Naive thymus-derived CD4-positive, alpha-beta T cell (primary cell): ENCODE measurements around the gene CDKAL1. TPM values are rescaled to one million over a fixed set of nuclear protein-coding genes. Genes with fewer than 3 reads are reported as not detected.

Source experiments
- ATAC-seq: fragments of 150-1000 bp; cut with Tn5 transposase; 2 replicates; pipeline ENCODE4 v1.10.0; 2021; ENCODE audit warnings: mild to moderate bottlenecking, moderate library complexity
- CTCF ChIA-PET: fragments of 350-600 bp; sonication (Branson Sonifier 250); formaldehyde crosslinking; loops from one replicate; lab custom pipeline; 2021; ENCODE audit warnings: antibody characterized with exemption; lab: Charles Lee
- POLR2A ChIA-PET: fragments of 350-600 bp; sonication (Branson Sonifier 250); formaldehyde crosslinking; loops from one replicate; lab custom pipeline; 2021; ENCODE audit warnings: antibody characterized with exemption, inconsistent platforms; lab: Charles Lee
- DNase-seq, 9 donors: peaks; one replicate each; pipeline versions ENCODE4 v3.0.0 to v3.0.0-alpha.2; 2020 to 2022; ENCODE audit warnings: mixed read lengths in 1 of 9
- H3K27ac ChIP-seq: one replicate; pipeline ENCODE4 v1.7.0; 2013; ENCODE audit warnings: mild to moderate bottlenecking, low read depth, low read length, moderate library complexity
- H3K27me3 ChIP-seq, 2 donors: one replicate each; pipeline ENCODE4 v1.7.0; 2013; ENCODE audit warnings: low read length in 2 of 2, mild to moderate bottlenecking in 2 of 2, moderate library complexity in 2 of 2; ENCODE audit not compliant: control insufficient read depth in 2 of 2, insufficient read depth in 2 of 2
- H3K36me3 ChIP-seq, 3 experiments: 1 replicate in 2 of 3; 2 replicates in 1 of 3; pipeline ENCODE4 v1.7.0; 2013; ENCODE audit warnings: low read length in 3 of 3, mild to moderate bottlenecking in 3 of 3, moderate library complexity in 1 of 3; ENCODE audit not compliant: insufficient read depth in 3 of 3, control insufficient read depth in 2 of 3
- H3K4me1 ChIP-seq, 2 donors: one replicate each; pipeline ENCODE4 v1.7.0; 2013; ENCODE audit warnings: low read length in 2 of 2, mild to moderate bottlenecking in 2 of 2, moderate library complexity in 1 of 2; ENCODE audit not compliant: control insufficient read depth in 2 of 2, insufficient read depth in 2 of 2
- H3K4me3 ChIP-seq: 2 replicates; pipeline ENCODE4 v1.7.0; 2013; ENCODE audit warnings: mild to moderate bottlenecking, low read length
- H3K9me3 ChIP-seq, 3 experiments: 1 replicate in 2 of 3; 2 replicates in 1 of 3; pipeline ENCODE4 v1.7.0; 2013; ENCODE audit warnings: low read length in 3 of 3; ENCODE audit not compliant: control insufficient read depth in 2 of 3
- H3K27ac Mint-ChIP-seq, 9 donors: one replicate each; pipeline ENCODE4 v1.8.0; 2020 to 2022; ENCODE audit warnings: mixed read lengths in 9 of 9, mild to moderate bottlenecking in 8 of 9, moderate library complexity in 5 of 9, inconsistent platforms in 2 of 9
- H3K27me3 Mint-ChIP-seq, 5 donors: one replicate each; pipeline ENCODE4 v1.8.0; 2021 to 2022; ENCODE audit warnings: mixed read lengths in 5 of 5, mild to moderate bottlenecking in 1 of 5
- H3K36me3 Mint-ChIP-seq, 5 donors: one replicate each; pipeline ENCODE4 v1.8.0; 2020 to 2022; ENCODE audit warnings: mixed read lengths in 5 of 5, mild to moderate bottlenecking in 3 of 5, inconsistent platforms in 1 of 5
- H3K4me1 Mint-ChIP-seq, 7 donors: one replicate each; pipeline ENCODE4 v1.8.0; 2020 to 2022; ENCODE audit warnings: mixed read lengths in 7 of 7, mild to moderate bottlenecking in 3 of 7, inconsistent platforms in 1 of 7
- H3K4me3 Mint-ChIP-seq, 10 donors: one replicate each; pipeline ENCODE4 v1.8.0; 2020 to 2022; ENCODE audit warnings: mild to moderate bottlenecking in 10 of 10, mixed read lengths in 10 of 10, moderate library complexity in 6 of 10, inconsistent platforms in 2 of 10
- H3K9me3 Mint-ChIP-seq, 11 donors: one replicate each; pipeline ENCODE4 v1.8.0; 2020 to 2022; ENCODE audit warnings: mixed read lengths in 11 of 11, mild to moderate bottlenecking in 4 of 11, inconsistent platforms in 1 of 11, moderate library complexity in 1 of 11
- intact Hi-C, 2 donors: fragments of 100-400 bp; cut with micrococcal nuclease; formaldehyde crosslinking; loops; one replicate each; pipeline ENCODE4 v1.15.1; 2023
- polyA plus RNA-seq, 2 donors: library from polyadenylated mRNA; unstranded; fragments of 300-500 nt; fragmentation: Illumina TruSeq; gene quantifications; one replicate each; pipeline ENCODE4 v1.2.3, GENCODE V29; 2021
- total RNA-seq, 6 experiments: library from RNA in 5 of 6; stranded (reverse) in 5 of 6; gene quantifications; 1 replicate in 5 of 6; 2 replicates in 1 of 6; pipeline ENCODE4 v1.2.3 and lab custom pipeline; 2021 to 2026

Gene CDKAL1
- total and polyA plus RNA-seq, 7 experiments from 2014 or later = 23.6 to 35.8 (median 29.8) TPM

DNA sequence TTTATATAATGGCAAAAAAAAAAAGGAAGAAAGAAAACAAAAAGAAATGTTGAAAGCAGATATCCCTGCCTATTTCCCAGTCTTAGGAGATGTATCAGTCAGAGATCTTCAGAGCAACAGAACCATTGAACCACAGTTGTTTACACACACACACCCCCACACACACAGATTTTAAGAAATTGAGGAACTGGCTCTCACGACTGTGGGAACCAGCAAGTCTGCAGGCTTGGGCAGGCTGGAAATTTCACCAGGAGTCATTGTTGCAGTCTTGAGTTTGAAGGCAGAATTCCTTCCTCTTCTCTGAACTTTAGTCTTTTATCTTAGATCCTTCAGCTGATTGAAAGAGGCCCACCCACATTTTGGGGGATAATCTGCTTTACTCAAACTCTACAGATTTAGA is 380.9 kb downstream of the CDKAL1 start:
- Mint-ChIP-seq H3K36me3 (peaks cover 13 to 70% (median 53%) of the 10 kb centered on the region in 5 donors), H3K27ac (no peak overlapping the region), H3K9me3 (peaks cover 6 to 53% (median 15%) of the 10 kb centered on the region in 11 donors), H3K4me3 (no peak overlapping the region), H3K27me3 (no peaks in the 10 kb centered on the region), H3K4me1 (peaks cover 0 to 10% (median 0%) of the 10 kb centered on the region in 7 donors)
- POLR2A ChIA-PET = no interaction called here
- Histone ChIP-seq H3K27me3 (no peaks in the 10 kb centered on the region), H3K4me3 (no peak overlapping the region), H3K4me1 (no peaks in the 10 kb centered on the region), H3K9me3 (peaks cover 0 to 4% (median 0%) of the 10 kb centered on the region in 3 experiments), H3K36me3 (no peaks in the 10 kb centered on the region), H3K27ac (no peak overlapping the region)
- intact Hi-C loops = no loop called here
- no peak for ATAC-seq
- CTCF ChIA-PET = no interaction called here
- DNase-seq = no peak

GRCh38 chr6:20915626-20916025 is 381.4 kb downstream of the CDKAL1 start:
- CTCF ChIA-PET = no interaction called here
- intact Hi-C loops = no loop called here
- no peaks in the 10 kb centered on the region for H3K27me3 Mint-ChIP-seq

GRCh38 chr6:20916086-20916485 is 381.8 kb downstream of the CDKAL1 start:
- Histone ChIP-seq H3K4me3 (no peak overlapping the region), H3K27me3 (no peaks in the 10 kb centered on the region), H3K4me1 (no peaks in the 10 kb centered on the region), H3K36me3 (no peaks in the 10 kb centered on the region), H3K9me3 (peaks cover 0 to 4% (median 0%) of the 10 kb centered on the region in 3 experiments), H3K27ac (no peak overlapping the region)
- H3K27me3 Mint-ChIP-seq = no peaks in the 10 kb centered on the region
- intact Hi-C loops = no loop called here
- ATAC-seq (no peak), DNase-seq (no peak)
- ChIA-PET POLR2A (no interaction called here), CTCF (no interaction called here)
- peaks cover 0 to 10% (median 0%) of the 10 kb centered on the region in 7 donors for H3K4me1 Mint-ChIP-seq
- H3K36me3 Mint-ChIP-seq = peaks cover 13 to 64% (median 48%) of the 10 kb centered on the region in 5 donors
- H3K9me3 Mint-ChIP-seq = peaks cover 6 to 53% (median 15%) of the 10 kb centered on the region in 11 donors
- H3K27ac Mint-ChIP-seq = no peak overlapping the region
- H3K4me3 Mint-ChIP-seq = no peak overlapping the region

More at GRCh38 chr6:20915626-20916025, 381.4 kb downstream of the CDKAL1 start:
- DNase-seq (no peak), ATAC-seq (no peak)
- H3K36me3 ChIP-seq = no peaks in the 10 kb centered on the region
- peaks cover 0 to 4% (median 0%) of the 10 kb centered on the region in 3 experiments for H3K9me3 ChIP-seq
- H3K27ac ChIP-seq = no peak overlapping the region
- H3K27ac Mint-ChIP-seq = no peak overlapping the region
- peaks cover 0 to 10% (median 0%) of the 10 kb centered on the region in 7 donors for H3K4me1 Mint-ChIP-seq
- H3K36me3 Mint-ChIP-seq = peaks cover 13 to 67% (median 49%) of the 10 kb centered on the region in 5 donors
- no peaks in the 10 kb centered on the region for H3K27me3 ChIP-seq
- H3K9me3 Mint-ChIP-seq = peaks cover 6 to 53% (median 15%) of the 10 kb centered on the region in 11 donors
- H3K4me1 ChIP-seq = no peaks in the 10 kb centered on the region
- POLR2A ChIA-PET = no interaction called here
- no peak overlapping the region for H3K4me3 ChIP-seq
- H3K4me3 Mint-ChIP-seq = no peak overlapping the region

GRCh38 chr6:20918868-20919267 is 384.6 kb downstream of the CDKAL1 start:
- Mint-ChIP-seq H3K27me3 (no peaks in the 10 kb centered on the region), H3K36me3 (peaks cover 13 to 51% (median 34%) of the 10 kb centered on the region in 5 donors), H3K4me1 (peaks cover 0 to 10% (median 0%) of the 10 kb centered on the region in 7 donors), H3K4me3 (no peak overlapping the region), H3K27ac (no peak overlapping the region), H3K9me3 (peaks cover 5 to 27% (median 11%) of the 10 kb centered on the region in 11 donors)
- CTCF ChIA-PET = no interaction called here
- DNase-seq = no peak
- Histone ChIP-seq H3K9me3 (no peaks in the 10 kb centered on the region), H3K27me3 (no peaks in the 10 kb centered on the region), H3K4me3 (no peak overlapping the region), H3K27ac (no peak overlapping the region), H3K4me1 (no peaks in the 10 kb centered on the region), H3K36me3 (no peaks in the 10 kb centered on the region)
- intact Hi-C loops = no loop called here
- no peak for ATAC-seq
- POLR2A ChIA-PET = interaction anchor here (0.6 kb wide), 1 partner anchor 1092 kb away, joined by 3 read pairs; no protein-coding TSS in a partner anchor

- no peaks in the 10 kb centered on the region for H3K9me3 ChIP-seq
- Mint-ChIP-seq H3K36me3 (peaks cover 10 to 52% (median 25%) of the 10 kb centered on the region in 5 donors), H3K4me1 (peaks cover 0 to 10% (median 0%) of the 10 kb centered on the region in 7 donors), H3K4me3 (no peak overlapping the region), H3K27me3 (no peaks in the 10 kb centered on the region), H3K27ac (no peak overlapping the region), H3K9me3 (peaks cover 3 to 17% (median 8%) of the 10 kb centered on the region in 11 donors)
- ATAC-seq (no peak), DNase-seq (no peak)
- no peaks in the 10 kb centered on the region for H3K27me3 ChIP-seq
- POLR2A ChIA-PET = no interaction called here
- H3K4me3 ChIP-seq = no peak overlapping the region
- no peaks in the 10 kb centered on the region for H3K36me3 ChIP-seq
- intact Hi-C loops = no loop called here
- CTCF ChIA-PET = no interaction called here
- H3K27ac ChIP-seq = no peak overlapping the region
- no peaks in the 10 kb centered on the region for H3K4me1 ChIP-seq
Measured at GRCh38 chr6:20919677-20920385, 385.6 kb downstream of the CDKAL1 start.

DNA sequence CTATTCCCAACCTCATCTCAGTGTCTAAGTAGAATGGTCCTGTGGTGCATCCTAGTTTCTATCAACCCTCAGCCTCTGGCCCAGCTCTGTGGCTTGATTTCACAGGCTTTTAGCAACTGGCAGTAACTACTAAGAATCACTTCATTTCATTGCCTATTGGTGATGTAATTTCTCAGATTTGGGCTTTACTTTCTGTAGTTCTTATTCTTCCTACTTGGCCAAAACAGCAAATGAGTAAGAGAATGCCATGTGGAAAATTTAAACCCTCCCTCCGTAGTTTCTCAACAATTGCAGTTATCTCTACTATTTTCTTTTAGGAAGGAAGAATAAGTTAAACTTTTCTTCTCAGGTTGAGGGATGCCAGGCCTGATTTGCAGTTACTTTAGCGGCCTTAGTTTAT is 387.3 kb downstream of the CDKAL1 start:
- ATAC-seq = no peak
- Histone ChIP-seq H3K4me3 (no peak overlapping the region), H3K27ac (no peak overlapping the region), H3K27me3 (no peaks in the 10 kb centered on the region), H3K4me1 (no peaks in the 10 kb centered on the region), H3K9me3 (no peaks in the 10 kb centered on the region), H3K36me3 (no peaks in the 10 kb centered on the region)
- Mint-ChIP-seq H3K36me3 (peaks cover 0 to 41% (median 8%) of the 10 kb centered on the region in 5 donors), H3K4me1 (peaks cover 0 to 10% (median 0%) of the 10 kb centered on the region in 7 donors), H3K4me3 (no peak overlapping the region), H3K9me3 (no peaks in the 10 kb centered on the region), H3K27ac (no peak overlapping the region), H3K27me3 (no peaks in the 10 kb centered on the region)
- ChIA-PET CTCF (no interaction called here), POLR2A (no interaction called here)
- no peak for DNase-seq
- intact Hi-C loops = no loop called here

- Histone ChIP-seq H3K36me3 (no peaks in the 10 kb centered on the region), H3K27me3 (no peaks in the 10 kb centered on the region), H3K4me1 (no peaks in the 10 kb centered on the region), H3K4me3 (no peak overlapping the region), H3K27ac (no peak overlapping the region), H3K9me3 (no peaks in the 10 kb centered on the region)
- POLR2A ChIA-PET = no interaction called here
- Mint-ChIP-seq H3K36me3 (peaks cover 0 to 40% (median 6%) of the 10 kb centered on the region in 5 donors), H3K9me3 (no peaks in the 10 kb centered on the region), H3K4me3 (no peak overlapping the region), H3K27me3 (no peaks in the 10 kb centered on the region), H3K4me1 (peaks cover 0 to 10% (median 0%) of the 10 kb centered on the region in 7 donors), H3K27ac (no peak overlapping the region)
- CTCF ChIA-PET = no interaction called here
- DNase-seq = no peak
- intact Hi-C loops = no loop called here
- no peak for ATAC-seq
Measured at GRCh38 chr6:20922743-20923142, 388.5 kb downstream of the CDKAL1 start.
